ENCODE data around the gene ASCC1.

Gene ASCC1

GRCh38 chr10:72126872-72127232 lies 89.2 kb downstream of the ASCC1 start:
- Histone ChIP-seq H3K27me3 (replicated peaks; ENCODE audit: control insufficient read depth, insufficient read depth, low read length) (no peaks in the 10 kb centered on the region), H3K4me3 (replicated peaks; ENCODE audit: low read depth, low read length) (no peak overlapping the region), H3K36me3 (ENCODE audit: control insufficient read depth, insufficient read depth, low read length) (no peaks in the 10 kb centered on the region)
- no peak for TF ChIP-seq CTCF (IDR thresholded peaks at IDR 0.05; ENCODE audit: insufficient read depth, low read length, poor library complexity, severe bottlenecking)
- DNase-seq (ENCODE audit: extremely low read depth, insufficient read length), result no peak

GRCh38 chr10:72126184-72126871 lies 89.7 kb downstream of the ASCC1 start:
- Histone ChIP-seq H3K36me3 (ENCODE audit: control insufficient read depth, insufficient read depth, low read length) (no peaks in the 10 kb centered on the region), H3K27me3 (replicated peaks; ENCODE audit: control insufficient read depth, insufficient read depth, low read length) (no peaks in the 10 kb centered on the region), H3K4me3 (replicated peaks; ENCODE audit: low read depth, low read length) (no peak overlapping the region)
- DNase-seq (ENCODE audit: extremely low read depth, insufficient read length), result no peak
- peak; percentile 23 for TF ChIP-seq CTCF (IDR thresholded peaks at IDR 0.05; ENCODE audit: insufficient read depth, low read length, poor library complexity, severe bottlenecking)

GRCh38 chr10:72124989-72125388 lies 91.1 kb downstream of the ASCC1 start:
- no peaks in the 10 kb centered on the region for H3K27me3 ChIP-seq (replicated peaks; ENCODE audit: control insufficient read depth, insufficient read depth, low read length)
- no peak for TF ChIP-seq CTCF (IDR thresholded peaks at IDR 0.05; ENCODE audit: insufficient read depth, low read length, poor library complexity, severe bottlenecking)
- no peaks in the 10 kb centered on the region for H3K36me3 ChIP-seq (ENCODE audit: control insufficient read depth, insufficient read depth, low read length)
- no peak overlapping the region for H3K4me3 ChIP-seq (replicated peaks; ENCODE audit: low read depth, low read length)
- no peak for DNase-seq (ENCODE audit: extremely low read depth, insufficient read length)

- Histone ChIP-seq H3K4me3 (replicated peaks; ENCODE audit: low read depth, low read length) (no peak overlapping the region), H3K36me3 (ENCODE audit: control insufficient read depth, insufficient read depth, low read length) (no peaks in the 10 kb centered on the region), H3K27me3 (replicated peaks; ENCODE audit: control insufficient read depth, insufficient read depth, low read length) (no peaks in the 10 kb centered on the region)
- TF ChIP-seq CTCF (IDR thresholded peaks at IDR 0.05; ENCODE audit: insufficient read depth, low read length, poor library complexity, severe bottlenecking), result no peak
- no peak for DNase-seq (ENCODE audit: extremely low read depth, insufficient read length)
Measured at GRCh38 chr10:72124381-72124780, 91.7 kb downstream of the ASCC1 start.

- H3K27me3 ChIP-seq (replicated peaks; ENCODE audit: control insufficient read depth, insufficient read depth, low read length), result no peaks in the 10 kb centered on the region
- TF ChIP-seq CTCF (IDR thresholded peaks at IDR 0.05; ENCODE audit: insufficient read depth, low read length, poor library complexity, severe bottlenecking), result no peak
- H3K36me3 ChIP-seq (ENCODE audit: control insufficient read depth, insufficient read depth, low read length), result peaks cover 2% of the 10 kb centered on the region; the same call in 1 of the 2 replicates
- no peak overlapping the region for H3K4me3 ChIP-seq (replicated peaks; ENCODE audit: low read depth, low read length)
- DNase-seq (ENCODE audit: extremely low read depth, insufficient read length), result no peak
Measured at GRCh38 chr10:72123616-72124015, 92.5 kb downstream of the ASCC1 start.

GRCh38 chr10:72122221-72122620 lies 93.9 kb downstream of the ASCC1 start:
- no peak for DNase-seq (ENCODE audit: extremely low read depth, insufficient read length)
- peaks cover 2% of the 10 kb centered on the region; the same call in 1 of the 2 replicates for H3K36me3 ChIP-seq (ENCODE audit: control insufficient read depth, insufficient read depth, low read length)
- no peaks in the 10 kb centered on the region for H3K27me3 ChIP-seq (replicated peaks; ENCODE audit: control insufficient read depth, insufficient read depth, low read length)
- no peak overlapping the region for H3K4me3 ChIP-seq (replicated peaks; ENCODE audit: low read depth, low read length)
- no peak for TF ChIP-seq CTCF (IDR thresholded peaks at IDR 0.05; ENCODE audit: insufficient read depth, low read length, poor library complexity, severe bottlenecking)
